Hepatocyte (in vitro differentiated cells): ENCODE measurements around the gene WIF1. TPM values are rescaled to one million over a fixed set of nuclear protein-coding genes. Genes with fewer than 3 reads are reported as not detected.

ENCODE experiments used
- DNase-seq: peaks from one replicate; pipeline ENCODE4 v3.0.0-alpha.2; 2016; ENCODE audit warnings: low spot score
- H2AFZ ChIP-seq: fragments of 200-600 bp; sonication (generic); 2 replicates; pipeline ENCODE4 v1.6.0; 2016; ENCODE audit warnings: antibody characterized with exemption, mild to moderate bottlenecking
- H3K27ac ChIP-seq: fragments of 200-600 bp; sonication (generic); 2 replicates; pipeline ENCODE4 v1.5.1; 2016; ENCODE audit warnings: mild to moderate bottlenecking
- H3K27me3 ChIP-seq: fragments of 200-600 bp; sonication (generic); 2 replicates; pipeline ENCODE4 v1.6.1; 2016
- H3K36me3 ChIP-seq: fragments of 200-600 bp; sonication (generic); replicated peaks from 2 replicates; pipeline ENCODE4 v1.5.1; 2016; ENCODE audit warnings: low read depth; ENCODE audit not compliant: insufficient read depth
- H3K4me1 ChIP-seq: fragments of 200-600 bp; sonication (generic); 2 replicates; pipeline ENCODE4 v1.5.1; 2016; ENCODE audit warnings: mild to moderate bottlenecking, moderate library complexity; ENCODE audit not compliant: insufficient read depth
- H3K4me2 ChIP-seq: fragments of 200-600 bp; sonication (generic); 2 replicates; pipeline ENCODE4 v1.6.0; 2016
- H3K4me3 ChIP-seq: fragments of 200-600 bp; sonication (generic); 2 replicates; pipeline ENCODE4 v1.5.1; 2016; ENCODE audit warnings: mild to moderate bottlenecking
- H3K79me2 ChIP-seq: fragments of 200-600 bp; sonication (generic); 2 replicates; pipeline ENCODE4 v1.6.0; 2017; ENCODE audit warnings: mild to moderate bottlenecking
- H3K9me2 ChIP-seq: fragments of 200-600 bp; sonication (generic); replicated peaks from 2 replicates; pipeline ENCODE4 v1.6.0; 2017; ENCODE audit warnings: mild to moderate bottlenecking; ENCODE audit not compliant: insufficient read depth
- H3K9me3 ChIP-seq: fragments of 200-600 bp; sonication (generic); 2 replicates; pipeline ENCODE4 v1.5.1; 2016; ENCODE audit warnings: low read depth, mild to moderate bottlenecking
- H4K20me1 ChIP-seq: fragments of 200-600 bp; sonication (generic); 2 replicates; pipeline ENCODE4 v1.6.0; 2016; ENCODE audit warnings: mild to moderate bottlenecking; ENCODE audit not compliant: insufficient read depth, poor library complexity, severe bottlenecking
- EZH2 ChIP-seq: fragments of 200-600 bp; sonication (generic); IDR thresholded peaks from 2 replicates; pipeline ENCODE4 v1.6.1; 2016; ENCODE audit warnings: antibody characterized with exemption, mild to moderate bottlenecking, borderline replicate concordance
- EZH2phosphoT487 ChIP-seq: fragments of 200-600 bp; sonication (generic); IDR thresholded peaks from one replicate; pipeline ENCODE4 v1.6.1; 2018; ENCODE audit warnings: antibody characterized with exemption, mild to moderate bottlenecking, low read depth, moderate library complexity; ENCODE audit not compliant: unreplicated experiment, severe bottlenecking
- WGBS: methylation state at CpG from one replicate; pipeline ENCODE4 v1.1.6; 2016; ENCODE audit warnings: low lambda C conversion rate; ENCODE audit errors: missing lambda C conversion rate; 5-methylcytosine and 5-hydroxymethylcytosine counted together
- polyA plus RNA-seq: library from polyadenylated mRNA; unstranded; fragments of >200 nt; fragmentation: Nextera tagmentation; extraction: Ambion mirVana; gene quantifications from 2 replicates; pipeline ENCODE4 v1.2.1, GENCODE V29; 2016
- total RNA-seq: library from RNA; depleted of rRNA; stranded (reverse); fragments of >200 nt; gene quantifications from 2 replicates; pipeline ENCODE4 v1.2.3, GENCODE V29; 2014
- TF ChIP-seq, protein P1 (sequence below): fragments of 200-600 bp; sonication (generic); IDR thresholded peaks from 2 replicates; pipeline ENCODE4 v1.5.1; 2016; ENCODE audit warnings: antibody characterized with exemption, mild to moderate bottlenecking; ENCODE audit not compliant: poor library complexity

Gene WIF1
- total and polyA plus RNA-seq, 2 experiments from 2014 or later: 2.2 to 5.5 TPM

DNA sequence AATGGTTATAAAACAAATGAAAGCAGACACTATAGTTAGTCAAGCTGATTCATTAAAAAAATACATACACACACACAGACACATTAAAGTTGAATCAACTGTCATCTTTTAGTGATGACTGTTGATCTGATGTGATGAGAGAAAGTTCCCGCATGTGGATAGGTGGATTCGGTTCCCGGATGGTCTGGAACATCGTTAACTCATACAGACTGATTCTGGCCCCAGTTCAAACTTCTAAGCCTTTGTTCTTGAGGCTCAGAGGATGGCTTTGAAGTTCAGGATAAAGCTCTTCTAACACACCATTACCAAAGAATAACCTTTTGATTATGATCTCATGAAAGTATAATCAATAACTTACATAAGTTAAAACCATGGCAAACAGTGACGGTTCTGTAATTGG lies 27.5 kb downstream of the WIF1 start:
- Histone ChIP-seq H3K9me3 (no peaks in the 10 kb centered on the region), H3K79me2 (no peaks in the 10 kb centered on the region), H3K27ac (no peak overlapping the region), H3K4me2 (no peak overlapping the region), H3K4me1 (no peaks in the 10 kb centered on the region), H3K4me3 (no peak overlapping the region), H4K20me1 (no peaks in the 10 kb centered on the region), H3K27me3 (no peaks in the 10 kb centered on the region), H3K36me3 (no peaks in the 10 kb centered on the region), H3K9me2 (no peaks in the 10 kb centered on the region), H2AFZ (no peak overlapping the region)
- WGBS: 41% methylated on average over 5 of the region's 5 CpGs
- TF ChIP-seq, protein P1, sequence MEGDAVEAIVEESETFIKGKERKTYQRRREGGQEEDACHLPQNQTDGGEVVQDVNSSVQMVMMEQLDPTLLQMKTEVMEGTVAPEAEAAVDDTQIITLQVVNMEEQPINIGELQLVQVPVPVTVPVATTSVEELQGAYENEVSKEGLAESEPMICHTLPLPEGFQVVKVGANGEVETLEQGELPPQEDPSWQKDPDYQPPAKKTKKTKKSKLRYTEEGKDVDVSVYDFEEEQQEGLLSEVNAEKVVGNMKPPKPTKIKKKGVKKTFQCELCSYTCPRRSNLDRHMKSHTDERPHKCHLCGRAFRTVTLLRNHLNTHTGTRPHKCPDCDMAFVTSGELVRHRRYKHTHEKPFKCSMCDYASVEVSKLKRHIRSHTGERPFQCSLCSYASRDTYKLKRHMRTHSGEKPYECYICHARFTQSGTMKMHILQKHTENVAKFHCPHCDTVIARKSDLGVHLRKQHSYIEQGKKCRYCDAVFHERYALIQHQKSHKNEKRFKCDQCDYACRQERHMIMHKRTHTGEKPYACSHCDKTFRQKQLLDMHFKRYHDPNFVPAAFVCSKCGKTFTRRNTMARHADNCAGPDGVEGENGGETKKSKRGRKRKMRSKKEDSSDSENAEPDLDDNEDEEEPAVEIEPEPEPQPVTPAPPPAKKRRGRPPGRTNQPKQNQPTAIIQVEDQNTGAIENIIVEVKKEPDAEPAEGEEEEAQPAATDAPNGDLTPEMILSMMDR: no peak
- TF ChIP-seq EZH2phosphoT487: no peak
- TF ChIP-seq EZH2: no peak
- DNase-seq: no peak

DNA sequence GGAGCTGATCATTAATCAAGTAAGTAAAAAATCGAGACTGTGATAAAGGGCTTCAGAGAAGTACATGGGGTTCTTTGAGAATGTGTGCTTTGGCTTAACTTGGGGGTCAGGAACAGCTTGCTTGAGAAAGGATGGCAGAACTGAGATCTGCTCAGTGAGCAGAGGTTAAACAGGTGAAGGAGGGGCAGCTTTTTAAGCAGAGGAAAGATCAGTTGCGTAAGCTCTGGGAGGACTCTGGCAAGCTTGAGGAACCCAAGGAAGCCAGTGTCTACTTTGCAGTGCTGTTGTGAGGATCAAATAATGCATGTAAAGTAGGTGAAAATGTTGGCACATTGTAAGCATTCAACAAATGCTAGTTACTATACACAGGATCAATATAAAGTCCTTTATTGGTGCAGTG lies 30.6 kb downstream of the WIF1 start:
- H3K4me3 ChIP-seq: no peak overlapping the region
- H3K27ac ChIP-seq: no peak overlapping the region
- no peaks in the 10 kb centered on the region for H3K79me2 ChIP-seq
- no peaks in the 10 kb centered on the region for H3K4me1 ChIP-seq
- DNase-seq: no peak
- no peaks in the 10 kb centered on the region for H3K36me3 ChIP-seq
- no peak overlapping the region for H3K4me2 ChIP-seq
- H3K9me2 ChIP-seq: no peaks in the 10 kb centered on the region
- H2AFZ ChIP-seq: no peak overlapping the region
- H3K27me3 ChIP-seq: peaks cover 4% of the 10 kb centered on the region
- WGBS: 74% methylated on average over 2 of the region's 2 CpGs
- H4K20me1 ChIP-seq: no peaks in the 10 kb centered on the region
- H3K9me3 ChIP-seq: no peaks in the 10 kb centered on the region
- TF ChIP-seq EZH2phosphoT487 (no peak), EZH2 (no peak)
- TF ChIP-seq, protein P1: no peak

DNA sequence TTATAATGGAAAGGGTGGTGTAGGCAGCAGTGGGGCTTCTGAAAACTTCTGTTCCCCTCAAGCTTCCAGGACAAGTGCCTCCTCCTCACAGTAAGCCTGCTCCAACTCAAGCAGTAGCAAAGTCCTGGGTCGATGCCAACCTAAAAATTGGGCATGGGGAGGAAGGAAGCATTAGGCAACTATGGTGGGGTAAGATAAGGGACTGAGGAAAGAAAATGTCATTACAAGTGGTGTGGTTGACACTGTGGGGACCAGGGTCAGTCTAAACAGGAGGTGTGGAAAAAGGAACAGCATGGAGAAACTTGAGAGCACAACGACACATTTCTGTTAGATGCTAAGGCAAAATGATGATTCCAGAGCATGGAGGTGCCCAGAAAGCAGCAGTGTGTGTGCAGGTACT lies 34.9 kb downstream of the WIF1 start:
- Histone ChIP-seq H2AFZ (no peak overlapping the region), H3K36me3 (no peaks in the 10 kb centered on the region), H3K27ac (no peak overlapping the region), H3K9me3 (no peaks in the 10 kb centered on the region), H3K9me2 (no peaks in the 10 kb centered on the region), H3K4me2 (no peak overlapping the region), H3K27me3 (peaks cover 4% of the 10 kb centered on the region), H3K4me3 (no peak overlapping the region), H3K4me1 (no peaks in the 10 kb centered on the region), H3K79me2 (no peaks in the 10 kb centered on the region), H4K20me1 (no peaks in the 10 kb centered on the region)
- DNase-seq: no peak
- TF ChIP-seq, protein P1: no peak
- TF ChIP-seq EZH2 (no peak), EZH2phosphoT487 (no peak)
- WGBS: 93% methylated on average over 2 of the region's 2 CpGs

DNA sequence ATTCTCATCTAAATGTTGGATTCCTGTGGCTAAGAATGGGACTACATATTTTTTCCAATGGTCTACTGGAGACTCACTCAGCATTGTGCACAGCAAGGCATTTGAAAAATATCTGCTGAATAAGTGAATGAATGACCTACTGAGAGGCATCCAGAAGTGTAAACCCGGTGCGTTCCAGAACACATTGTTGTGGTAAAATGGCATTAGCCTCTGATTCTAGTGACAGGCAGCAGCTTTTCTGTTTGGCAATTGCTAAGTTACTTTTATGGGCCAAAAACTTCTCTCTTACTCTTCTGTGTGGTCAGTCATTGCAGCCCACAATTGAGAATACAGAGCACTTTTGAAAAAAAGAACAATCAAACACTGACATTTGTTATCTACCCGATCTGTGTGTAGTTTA lies 36.5 kb downstream of the WIF1 start:
- Histone ChIP-seq H3K4me1 (no peaks in the 10 kb centered on the region), H3K27ac (no peak overlapping the region), H3K27me3 (peaks cover 4% of the 10 kb centered on the region), H4K20me1 (no peaks in the 10 kb centered on the region), H3K9me2 (no peaks in the 10 kb centered on the region), H3K4me3 (no peak overlapping the region), H3K4me2 (no peak overlapping the region), H2AFZ (no peak overlapping the region), H3K79me2 (no peaks in the 10 kb centered on the region), H3K9me3 (no peaks in the 10 kb centered on the region), H3K36me3 (no peaks in the 10 kb centered on the region)
- DNase-seq: no peak
- TF ChIP-seq EZH2phosphoT487: no peak
- WGBS: 70% methylated on average over 3 of the region's 3 CpGs
